Amniotic epithelial cell (primary cell): ENCODE results near the gene RAB3GAP1.
"Not testable (repeated sequence)": the region's sequence is repeated elsewhere in the genome, so short reads cannot be mapped to it uniquely, and the experiment has no call there.

Source experiments
- DNase-seq: peaks from one replicate; pipeline ENCODE4 v3.0.0-alpha.2; 2010; ENCODE audit warnings: low read depth

RAB3GAP1 gene

DNA sequence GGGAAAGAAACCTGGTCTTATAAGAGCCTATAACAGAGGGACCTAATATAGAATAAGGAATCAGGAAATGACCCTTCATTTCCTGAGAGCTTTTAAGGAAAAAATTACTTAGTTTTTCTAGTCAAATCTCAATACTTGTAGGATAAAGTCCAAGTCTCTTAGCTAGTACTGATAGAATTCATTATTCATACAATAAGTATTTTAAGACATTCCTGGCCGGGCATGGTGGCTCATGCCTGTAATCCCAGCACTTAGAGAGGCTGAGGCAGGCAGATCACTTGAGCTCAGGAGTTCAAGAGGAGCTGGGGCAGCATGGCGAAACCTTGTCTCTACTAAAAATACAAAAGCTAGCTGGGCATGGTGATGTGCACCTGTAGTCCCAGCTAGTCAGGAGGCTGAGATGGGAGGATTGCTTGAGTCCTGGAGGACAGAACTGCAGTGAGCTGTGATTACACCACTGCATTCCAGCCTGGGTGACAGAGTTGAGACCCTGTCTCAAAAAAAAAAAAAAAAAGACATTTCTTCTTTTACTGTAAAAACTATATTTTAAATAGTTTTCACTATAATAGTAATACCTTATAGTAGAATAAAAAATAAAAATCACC lies 3.2 kb downstream of the RAB3GAP1 start:
- peak; percentile 76 for DNase-seq

GRCh38 chr2:135056790-135057189 lies 4.7 kb downstream of the RAB3GAP1 start:
- peak; percentile 8 for DNase-seq

DNA sequence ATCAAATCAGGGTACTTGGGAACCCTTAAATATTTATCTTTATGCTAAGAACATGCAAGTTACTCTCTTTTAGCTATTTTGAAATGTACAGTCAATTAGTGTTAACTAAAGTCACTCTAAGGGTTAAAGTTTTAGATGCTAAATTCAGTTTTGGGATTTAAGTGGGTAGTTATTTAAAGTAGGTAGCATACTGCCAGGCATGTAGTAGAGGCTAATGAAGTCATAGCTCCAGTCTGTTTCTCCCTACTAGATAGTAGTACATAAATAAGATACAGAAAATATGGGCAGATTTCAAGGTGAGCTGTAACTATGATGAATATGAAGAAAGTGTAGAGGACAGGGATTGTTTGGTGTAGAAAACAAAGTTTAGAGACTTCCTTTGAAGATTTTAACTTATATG lies 7.5 kb downstream of the RAB3GAP1 start:
- no peak for DNase-seq

- DNase-seq: peak; percentile 11
These were observed 11.1 kb downstream of the RAB3GAP1 start for GRCh38 chr2:135063210-135063609.

GRCh38 chr2:135064149-135064548 lies 12.1 kb downstream of the RAB3GAP1 start:
- DNase-seq: no peak

DNA sequence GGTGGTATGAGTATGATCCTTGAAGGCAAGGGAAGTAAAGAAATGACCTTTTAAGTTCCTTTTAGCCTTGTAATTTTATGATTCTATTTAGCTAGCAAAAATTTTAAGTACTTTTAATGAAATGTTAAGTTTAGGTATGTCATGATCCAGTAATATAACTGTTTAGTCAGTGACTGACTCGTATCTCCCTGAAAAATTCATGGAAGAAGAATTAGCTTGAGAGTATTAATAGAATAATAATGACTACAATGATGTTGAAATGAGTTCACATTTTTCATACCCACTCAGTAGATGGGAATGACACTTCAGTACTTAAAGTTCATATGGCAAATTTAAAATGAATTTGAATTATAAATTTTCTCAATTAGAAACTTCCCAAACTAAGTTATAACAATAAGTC lies 14.6 kb downstream of the RAB3GAP1 start:
- DNase-seq: peak; percentile 45

GRCh38 chr2:135072125-135072997 lies 20.3 kb downstream of the RAB3GAP1 start:
- DNase-seq: peak; percentile 7

GRCh38 chr2:135074216-135074615 lies 22.1 kb downstream of the RAB3GAP1 start:
- DNase-seq: no peak

DNA sequence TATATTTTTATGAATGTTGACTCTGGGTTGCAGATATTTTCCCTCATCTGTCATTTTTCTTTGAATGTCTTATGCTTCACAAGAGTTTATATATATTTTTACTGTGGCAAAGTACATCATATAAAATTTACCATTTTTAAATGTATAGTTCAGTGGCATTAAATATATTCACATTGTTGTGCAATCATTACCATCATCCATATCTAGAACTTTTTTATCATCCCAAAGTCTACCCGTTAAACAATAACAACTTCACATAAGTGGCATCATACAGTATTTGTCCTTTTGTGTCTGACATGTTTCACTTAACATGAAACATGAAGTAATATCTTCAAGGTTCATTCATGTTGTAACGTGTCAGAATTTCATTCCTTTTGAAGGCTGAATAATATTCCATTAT lies 24.5 kb downstream of the RAB3GAP1 start:
- DNase-seq: no peak

DNA sequence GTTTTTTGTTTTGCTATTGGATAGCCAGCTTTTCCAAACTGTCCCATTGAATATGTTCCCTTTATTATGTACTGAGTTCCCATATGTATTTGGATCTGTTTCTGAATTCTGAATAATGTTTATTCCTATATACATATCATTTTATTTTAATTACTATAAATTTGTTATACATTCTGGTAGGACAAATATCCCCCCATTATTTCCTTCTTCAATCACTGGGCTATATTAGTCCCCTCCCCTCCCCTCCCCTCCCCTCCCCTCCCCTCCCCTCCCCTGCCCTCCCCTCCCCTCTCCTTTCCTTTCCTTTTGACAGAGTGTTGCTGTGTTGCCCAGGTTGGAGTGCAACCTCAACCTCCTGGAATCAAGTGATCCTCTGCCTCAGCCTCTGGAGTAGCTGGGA lies 26.3 kb downstream of the RAB3GAP1 start:
- no peak for DNase-seq

- no peak for DNase-seq
These were observed 34.1 kb downstream of the RAB3GAP1 start for GRCh38 chr2:135086222-135086621.

DNA sequence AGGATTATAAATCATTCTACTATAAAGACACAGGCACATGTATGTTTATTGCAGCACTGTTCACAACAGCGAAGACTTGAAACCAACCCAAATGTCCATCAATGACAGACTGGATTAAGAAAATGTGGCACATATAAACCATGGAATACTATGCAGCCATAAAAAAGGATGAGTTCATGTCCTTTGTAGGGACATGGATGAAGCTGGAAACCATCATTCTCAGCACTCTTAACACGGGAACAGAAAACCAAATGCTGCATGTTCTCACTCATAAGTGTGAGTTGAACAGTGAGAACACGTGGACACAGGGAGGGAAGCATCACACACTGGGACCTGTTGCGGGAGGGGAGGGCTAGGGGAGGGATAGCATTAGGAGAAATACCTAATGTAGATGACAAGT lies 37.5 kb downstream of the RAB3GAP1 start:
- not testable (repeated sequence) for DNase-seq

- no peak for DNase-seq
These were observed 39.6 kb downstream of the RAB3GAP1 start for GRCh38 chr2:135091681-135092080.

- no peak for DNase-seq
These were observed 41.1 kb downstream of the RAB3GAP1 start for GRCh38 chr2:135093193-135093592.

DNA sequence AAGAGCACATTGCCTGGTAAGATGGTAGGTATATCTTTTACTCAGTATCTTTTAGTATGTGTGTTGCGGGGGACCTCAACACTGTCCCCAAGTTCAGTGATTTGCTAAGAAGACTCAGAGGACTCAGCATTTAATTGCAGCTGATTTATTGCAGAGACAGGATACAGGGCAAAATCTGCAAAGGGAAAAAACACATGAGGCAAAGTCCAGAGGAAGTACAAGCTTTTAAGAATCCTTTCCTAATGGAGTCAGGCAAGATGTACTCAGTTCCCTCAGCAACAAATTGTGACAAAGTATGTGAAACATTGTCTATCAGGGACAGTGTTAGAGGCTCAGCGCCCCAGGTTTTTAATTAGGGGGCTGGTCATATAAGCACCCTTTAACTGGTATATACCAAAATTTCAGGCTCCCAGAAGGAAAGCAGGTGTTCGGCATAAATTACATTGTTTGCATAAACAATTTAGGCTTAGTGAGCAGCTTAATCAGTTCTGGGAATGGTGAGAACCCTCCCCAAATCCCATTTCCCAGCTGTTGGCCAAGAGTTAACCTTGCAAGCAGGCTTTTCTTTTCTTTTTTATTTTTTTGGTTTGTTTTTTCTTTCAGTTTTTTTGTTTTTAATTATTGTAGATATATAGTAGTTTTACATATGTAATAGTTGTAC lies 41.7 kb downstream of the RAB3GAP1 start:
- no peak for DNase-seq

DNA sequence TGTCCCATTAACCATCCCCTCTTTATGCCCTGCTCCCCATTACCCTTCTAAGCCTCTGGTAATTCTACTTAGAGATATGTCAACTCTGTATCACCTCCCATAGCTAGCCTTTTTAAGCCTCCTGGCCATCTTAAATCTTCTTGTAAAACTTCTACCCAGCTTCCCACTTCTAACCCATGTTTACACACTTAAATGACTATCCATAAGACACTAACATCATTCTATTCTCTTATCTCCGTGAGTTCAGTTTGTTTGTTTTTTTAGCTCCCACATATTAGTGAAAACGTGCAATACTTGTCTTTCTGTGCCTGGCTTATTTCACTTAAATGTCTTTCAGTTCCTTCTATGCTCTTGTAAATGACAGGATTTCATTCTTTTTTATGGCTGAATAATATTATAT lies 42.4 kb downstream of the RAB3GAP1 start:
- no peak for DNase-seq

DNA sequence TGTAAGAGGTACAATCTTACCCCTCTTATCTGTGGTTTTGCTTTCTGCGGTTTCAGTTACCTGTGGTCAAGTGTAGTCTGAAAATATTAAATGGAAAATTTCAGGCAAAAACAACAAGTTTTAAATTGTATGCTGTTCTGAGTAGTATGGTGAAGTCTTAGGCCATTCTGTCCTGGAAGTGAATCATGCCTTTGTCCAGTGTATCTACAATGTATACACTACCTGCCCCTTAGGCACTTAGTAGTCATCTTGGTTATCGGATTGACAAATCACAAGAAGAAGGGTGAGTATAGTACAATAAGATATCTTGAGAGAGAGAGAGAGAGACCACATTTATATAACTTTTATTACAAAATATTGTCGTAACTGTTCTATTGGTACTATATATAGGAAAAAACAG lies 43.5 kb downstream of the RAB3GAP1 start:
- DNase-seq: peak; percentile 28

DNA sequence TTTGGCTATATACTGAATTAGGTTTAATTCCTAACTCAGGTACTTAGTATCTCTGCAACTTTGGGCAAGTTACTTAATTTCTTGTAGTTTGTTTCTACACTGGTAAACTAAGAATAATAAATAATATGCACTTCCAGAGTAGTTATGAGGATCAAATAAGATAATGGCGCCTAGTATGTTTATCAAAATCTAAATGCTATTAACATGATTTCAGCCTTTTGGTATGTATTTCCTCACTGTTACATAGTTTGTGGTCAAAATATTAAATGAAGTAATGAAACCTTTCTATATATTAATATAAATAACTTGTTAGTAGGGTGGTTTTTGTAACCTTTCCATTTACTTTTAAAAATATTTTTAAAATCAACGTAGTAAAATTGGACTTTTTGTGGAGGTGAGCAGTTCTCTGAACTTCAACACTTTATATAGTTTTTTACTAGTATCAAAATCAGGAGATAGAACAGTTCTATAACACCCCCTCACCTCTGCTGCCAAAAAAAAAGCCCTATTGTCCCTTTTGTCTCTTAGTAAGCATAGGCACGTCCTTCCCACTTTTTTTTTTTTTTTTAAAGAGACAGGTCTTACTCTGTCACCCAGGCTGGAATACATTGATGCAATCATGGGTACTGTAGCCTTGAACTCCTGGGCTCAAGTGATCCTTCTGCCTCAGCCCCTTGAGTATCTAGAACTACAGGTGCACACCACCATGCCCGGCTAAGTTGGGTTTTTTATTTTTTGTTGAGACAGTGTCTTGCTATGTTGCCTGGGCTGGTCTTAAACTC lies 44.8 kb downstream of the RAB3GAP1 start:
- DNase-seq: peak; percentile 63

GRCh38 chr2:135097532-135098231 lies 45.6 kb downstream of the RAB3GAP1 start:
- DNase-seq: no peak

GRCh38 chr2:135099802-135100483 lies 47.9 kb downstream of the RAB3GAP1 start:
- peak; percentile 6 for DNase-seq

GRCh38 chr2:135103843-135104242 lies 51.8 kb downstream of the RAB3GAP1 start:
- DNase-seq: no peak
